Measurements from ENCODE around the gene ASNSD1.
"Not testable (repeated sequence)": the region's sequence is repeated elsewhere in the genome, so short reads cannot be mapped to it uniquely, and the experiment has no call there.

The ASNSD1 gene

DNA sequence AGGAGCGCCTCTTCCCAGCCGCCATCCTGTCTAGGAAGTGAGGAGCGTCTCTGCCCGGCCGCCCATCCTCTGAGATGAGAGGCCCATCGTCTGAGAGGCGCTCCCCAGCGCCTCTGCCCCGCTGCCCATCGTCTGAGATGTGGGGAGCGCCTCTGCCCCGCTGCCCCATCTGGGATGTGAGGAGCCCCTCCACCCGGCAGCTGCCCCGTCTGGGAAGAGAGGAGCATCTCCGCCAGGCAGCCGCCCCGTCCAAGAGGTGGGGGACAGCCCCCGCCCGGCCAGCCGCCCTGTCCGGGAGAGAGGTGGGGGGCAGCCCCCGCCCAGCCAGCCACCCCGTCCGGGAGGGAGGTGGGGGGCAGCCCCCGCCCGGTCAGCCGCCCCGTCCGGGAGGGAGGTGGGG is 7.8 kb upstream of the ASNSD1 start:
- not testable (repeated sequence) for H3K9me3 ChIP-seq (ENCODE audit: control insufficient read depth, low read depth, low read length); H3K4me3 ChIP-seq (ENCODE audit: low read length); H3K27me3 ChIP-seq (ENCODE audit: control insufficient read depth, insufficient read depth, low read length); H3K4me1 ChIP-seq (ENCODE audit: control insufficient read depth, low read depth, low read length); H3K9ac ChIP-seq (ENCODE audit: low read length); H3K36me3 ChIP-seq (ENCODE audit: control insufficient read depth, low read depth, low read length); H3K27ac ChIP-seq (ENCODE audit: low read length)

DNA sequence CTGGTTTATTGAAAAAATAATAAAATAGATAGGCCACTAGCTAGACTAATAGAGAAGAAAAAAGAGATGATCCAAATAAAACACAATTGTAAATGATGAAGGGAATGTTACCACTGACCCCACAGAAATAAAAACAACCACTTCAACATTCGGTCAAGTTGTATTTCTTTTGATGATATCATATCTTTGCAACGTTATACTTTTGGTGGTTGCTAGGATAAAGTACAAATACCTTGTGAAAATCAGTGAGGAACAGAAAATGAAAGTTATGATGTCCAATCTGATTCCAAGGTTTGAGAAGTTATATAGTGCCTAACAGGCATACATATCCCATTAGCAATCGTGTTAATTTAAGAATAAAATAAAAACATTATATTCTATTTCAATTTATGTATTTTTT is 6.6 kb upstream of the ASNSD1 start:
- Histone ChIP-seq H3K4me1 (ENCODE audit: control insufficient read depth, low read depth, low read length) (no peaks in the 10 kb centered on the region), H3K36me3 (ENCODE audit: control insufficient read depth, low read depth, low read length) (no peaks in the 10 kb centered on the region), H3K27me3 (ENCODE audit: control insufficient read depth, insufficient read depth, low read length) (no peaks in the 10 kb centered on the region), H3K4me3 (ENCODE audit: low read length) (no peak overlapping the region), H3K9ac (ENCODE audit: low read length) (no peak overlapping the region), H3K9me3 (ENCODE audit: control insufficient read depth, low read depth, low read length) (peaks cover 3% of the 10 kb centered on the region), H3K27ac (ENCODE audit: low read length) (no peak overlapping the region)

DNA sequence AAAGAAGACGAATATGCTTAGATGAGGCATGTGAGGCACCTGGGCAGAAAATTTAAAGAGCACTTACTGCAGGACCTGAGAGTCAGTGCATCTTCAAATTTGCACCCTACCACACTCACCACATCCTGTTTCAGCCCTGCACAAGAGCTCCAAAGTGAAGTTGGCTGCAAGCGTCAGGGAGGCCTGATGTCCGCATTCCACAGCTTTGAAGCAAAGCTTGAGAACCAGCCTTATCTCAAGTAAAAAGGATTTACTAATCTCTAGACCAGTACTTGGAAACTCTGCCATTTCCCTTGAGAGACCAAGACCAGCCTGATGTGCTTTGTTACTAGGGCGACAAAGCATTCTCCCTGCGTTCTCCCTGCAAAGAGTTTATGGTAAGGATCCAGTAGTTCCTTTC is 3.4 kb upstream of the ASNSD1 start:
- Histone ChIP-seq H3K9ac (ENCODE audit: low read length) (no peak overlapping the region), H3K27me3 (ENCODE audit: control insufficient read depth, insufficient read depth, low read length) (no peaks in the 10 kb centered on the region), H3K9me3 (ENCODE audit: control insufficient read depth, low read depth, low read length) (no peaks in the 10 kb centered on the region), H3K27ac (ENCODE audit: low read length) (no peak overlapping the region), H3K4me3 (ENCODE audit: low read length) (no peak overlapping the region), H3K36me3 (ENCODE audit: control insufficient read depth, low read depth, low read length) (no peaks in the 10 kb centered on the region), H3K4me1 (ENCODE audit: control insufficient read depth, low read depth, low read length) (no peaks in the 10 kb centered on the region)

DNA sequence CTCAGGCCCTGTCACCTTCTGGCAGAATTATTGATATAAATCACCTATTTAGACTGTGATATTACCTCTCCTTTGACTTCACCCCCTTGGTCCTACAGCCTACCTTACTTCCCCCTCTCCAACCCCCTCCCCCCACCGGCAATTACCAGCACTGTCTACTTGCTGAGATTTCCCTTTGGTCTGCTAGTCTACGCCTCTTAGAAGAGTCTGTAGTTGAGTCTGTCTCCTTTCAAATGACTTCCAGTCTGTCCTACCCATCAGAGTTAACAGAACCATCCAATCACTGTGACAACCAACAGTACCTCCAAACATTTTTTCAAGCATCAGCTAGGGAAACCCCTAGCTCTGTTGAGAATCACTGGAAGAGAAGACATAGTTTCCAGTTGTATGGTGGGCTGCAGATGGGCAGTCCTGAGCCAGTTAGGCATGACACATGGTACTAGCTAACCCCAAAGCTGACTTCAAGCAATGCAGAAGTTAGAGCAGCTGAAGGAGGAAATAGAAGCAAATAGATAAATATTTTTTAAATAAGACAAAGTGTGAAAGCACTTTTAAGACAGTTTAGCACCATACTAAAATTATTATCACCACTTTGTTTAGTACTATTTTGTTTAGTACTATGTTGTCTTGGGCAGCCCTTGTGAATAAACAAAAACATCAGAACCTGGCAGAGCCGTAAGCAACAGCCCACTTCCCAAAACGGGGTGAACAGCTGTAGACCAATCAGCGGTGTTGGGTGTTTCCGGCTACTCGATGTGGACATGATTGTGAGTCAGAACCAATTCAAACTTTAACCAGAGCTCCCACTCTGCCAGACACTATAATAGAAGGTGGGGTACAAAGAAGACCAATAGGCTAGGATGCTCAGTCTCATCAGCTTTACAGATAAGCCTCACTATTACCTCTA is 2.7 kb upstream of the ASNSD1 start:
- no peaks in the 10 kb centered on the region for H3K27me3 ChIP-seq (ENCODE audit: control insufficient read depth, insufficient read depth, low read length)
- H3K9me3 ChIP-seq (ENCODE audit: control insufficient read depth, low read depth, low read length): no peaks in the 10 kb centered on the region
- H3K27ac ChIP-seq (ENCODE audit: low read length): no peak overlapping the region
- H3K4me1 ChIP-seq (ENCODE audit: control insufficient read depth, low read depth, low read length): no peaks in the 10 kb centered on the region
- H3K36me3 ChIP-seq (ENCODE audit: control insufficient read depth, low read depth, low read length): no peaks in the 10 kb centered on the region
- no peak overlapping the region for H3K4me3 ChIP-seq (ENCODE audit: low read length)
- no peak overlapping the region for H3K9ac ChIP-seq (ENCODE audit: low read length)

DNA sequence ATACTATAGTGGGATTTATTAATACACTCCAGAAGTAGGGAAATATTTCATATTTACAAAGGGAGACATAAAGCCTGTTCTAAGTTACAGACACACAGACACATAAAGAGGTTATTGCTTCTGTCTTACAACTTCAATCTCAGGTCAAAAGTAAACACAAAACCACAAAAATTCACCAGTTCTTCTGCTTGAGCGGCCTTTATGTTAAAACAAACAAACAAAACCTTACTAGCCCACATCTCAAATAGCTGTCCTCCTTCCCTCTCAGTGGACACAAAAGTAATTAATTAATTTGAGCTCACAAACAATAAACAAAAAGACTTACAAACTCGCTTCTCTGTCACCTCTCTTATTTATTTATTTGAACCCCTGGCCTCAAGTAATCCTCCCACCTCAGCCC is 1.5 kb upstream of the ASNSD1 start:
- no peak overlapping the region for H3K27ac ChIP-seq (ENCODE audit: low read length)
- no peak overlapping the region for H3K4me3 ChIP-seq (ENCODE audit: low read length)
- H3K36me3 ChIP-seq (ENCODE audit: control insufficient read depth, low read depth, low read length): no peaks in the 10 kb centered on the region
- no peaks in the 10 kb centered on the region for H3K4me1 ChIP-seq (ENCODE audit: control insufficient read depth, low read depth, low read length)
- no peaks in the 10 kb centered on the region for H3K27me3 ChIP-seq (ENCODE audit: control insufficient read depth, insufficient read depth, low read length)
- H3K9me3 ChIP-seq (ENCODE audit: control insufficient read depth, low read depth, low read length): no peaks in the 10 kb centered on the region
- no peak overlapping the region for H3K9ac ChIP-seq (ENCODE audit: low read length)

DNA sequence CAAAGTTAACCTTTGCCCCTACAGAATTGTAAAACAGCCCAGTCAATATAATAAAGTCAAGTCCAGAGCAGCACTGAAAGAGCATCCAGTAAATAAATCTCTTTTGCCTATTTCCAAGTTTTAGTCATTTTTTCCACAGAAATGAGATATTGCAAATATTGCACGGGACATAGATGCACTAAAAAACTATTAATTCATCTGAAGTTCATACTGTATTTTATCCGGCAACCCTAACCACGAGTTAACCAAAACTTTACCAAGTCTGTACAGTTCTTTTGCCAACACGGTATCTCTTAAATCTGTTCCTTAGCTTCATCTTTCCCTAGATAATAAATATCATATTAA is 484 bp upstream of the ASNSD1 start:
- Histone ChIP-seq H3K36me3 (ENCODE audit: control insufficient read depth, low read depth, low read length) (no peaks in the 10 kb centered on the region), H3K9ac (ENCODE audit: low read length) (no peak overlapping the region), H3K27me3 (ENCODE audit: control insufficient read depth, insufficient read depth, low read length) (no peaks in the 10 kb centered on the region), H3K4me3 (ENCODE audit: low read length) (no peak overlapping the region), H3K4me1 (ENCODE audit: control insufficient read depth, low read depth, low read length) (no peaks in the 10 kb centered on the region), H3K9me3 (ENCODE audit: control insufficient read depth, low read depth, low read length) (no peaks in the 10 kb centered on the region), H3K27ac (ENCODE audit: low read length) (no peak overlapping the region)

DNA sequence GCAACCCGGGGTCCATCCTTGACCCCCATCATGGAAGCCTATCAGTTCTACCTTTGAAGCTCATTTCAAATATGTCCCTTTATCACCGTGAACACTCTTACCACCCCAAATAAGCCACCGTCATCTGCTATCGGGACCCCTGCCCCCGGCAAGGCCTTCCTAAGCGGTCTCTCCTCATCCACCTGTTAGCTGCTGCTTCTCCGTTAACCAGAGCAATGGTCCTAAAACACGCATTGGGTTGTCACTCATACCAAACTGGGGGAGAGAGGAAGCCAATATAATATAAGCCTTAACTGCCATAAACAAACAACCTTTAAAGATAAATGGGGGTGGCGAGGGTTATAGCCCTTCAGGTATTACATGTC is 680 bp downstream of the ASNSD1 start:
- Histone ChIP-seq H3K36me3 (ENCODE audit: control insufficient read depth, low read depth, low read length) (peaks cover 11% of the 10 kb centered on the region), H3K4me3 (ENCODE audit: low read length) (peak overlapping the region; percentile 88), H3K9me3 (ENCODE audit: control insufficient read depth, low read depth, low read length) (no peaks in the 10 kb centered on the region), H3K27ac (ENCODE audit: low read length) (no peak overlapping the region), H3K27me3 (ENCODE audit: control insufficient read depth, insufficient read depth, low read length) (no peaks in the 10 kb centered on the region), H3K9ac (ENCODE audit: low read length) (peak overlapping the region; percentile 88), H3K4me1 (ENCODE audit: control insufficient read depth, low read depth, low read length) (no peaks in the 10 kb centered on the region)

DNA sequence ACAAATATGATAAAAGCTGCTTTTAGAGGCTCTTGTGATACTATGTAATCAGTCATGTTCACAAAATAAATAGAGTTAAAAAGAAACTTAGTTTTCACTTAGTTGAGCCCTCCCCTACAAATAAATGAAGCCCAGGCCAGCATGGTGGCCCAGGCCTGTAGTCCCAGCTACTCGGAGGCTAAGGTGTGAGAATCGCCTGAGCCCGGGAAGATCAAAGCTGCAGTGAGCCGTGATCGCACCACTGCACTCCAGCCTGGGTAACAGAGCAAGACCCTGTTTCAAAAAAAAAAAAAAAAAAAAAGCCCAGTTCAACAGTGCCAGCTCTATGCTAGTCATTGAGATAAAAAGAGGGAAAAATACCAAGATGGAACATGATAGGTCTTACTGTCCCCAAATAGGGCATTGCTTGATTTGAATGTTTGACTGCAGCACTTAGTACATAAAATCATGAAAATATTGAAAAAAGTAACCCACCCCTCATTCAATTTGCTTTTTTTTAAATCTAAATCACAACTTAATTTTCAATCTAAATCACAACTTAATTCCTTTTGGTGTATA is 1.5 kb downstream of the ASNSD1 start:
- H3K4me1 ChIP-seq (ENCODE audit: control insufficient read depth, low read depth, low read length): no peaks in the 10 kb centered on the region
- H3K4me3 ChIP-seq (ENCODE audit: low read length): peak overlapping the region; percentile 88
- no peaks in the 10 kb centered on the region for H3K9me3 ChIP-seq (ENCODE audit: control insufficient read depth, low read depth, low read length)
- H3K27ac ChIP-seq (ENCODE audit: low read length): no peak overlapping the region
- H3K36me3 ChIP-seq (ENCODE audit: control insufficient read depth, low read depth, low read length): peaks cover 19% of the 10 kb centered on the region
- no peak overlapping the region for H3K9ac ChIP-seq (ENCODE audit: low read length)
- H3K27me3 ChIP-seq (ENCODE audit: control insufficient read depth, insufficient read depth, low read length): no peaks in the 10 kb centered on the region

DNA sequence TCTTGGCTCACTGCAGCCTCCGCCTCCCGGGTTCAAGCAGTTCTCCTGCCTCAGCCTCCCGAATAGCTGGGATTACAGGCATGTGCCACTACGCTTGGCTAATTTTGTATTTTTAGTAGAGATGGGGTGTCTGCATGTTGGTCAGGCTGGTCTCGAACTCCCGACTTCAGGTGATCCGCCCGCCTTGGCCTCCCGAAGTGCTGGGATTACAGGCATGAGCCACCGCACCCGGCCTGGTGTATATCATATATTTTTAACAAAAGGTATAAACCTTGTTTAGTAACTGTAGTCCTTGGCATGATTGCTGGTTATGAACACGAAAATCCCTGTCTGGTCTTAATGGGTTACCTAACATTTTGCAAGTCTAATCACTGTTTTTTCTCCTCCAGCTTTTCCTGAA is 2.1 kb downstream of the ASNSD1 start:
- H3K9ac ChIP-seq (ENCODE audit: low read length); H3K9me3 ChIP-seq (ENCODE audit: control insufficient read depth, low read depth, low read length); H3K4me1 ChIP-seq (ENCODE audit: control insufficient read depth, low read depth, low read length); H3K27me3 ChIP-seq (ENCODE audit: control insufficient read depth, insufficient read depth, low read length); H3K27ac ChIP-seq (ENCODE audit: low read length); H3K4me3 ChIP-seq (ENCODE audit: low read length): not testable (repeated sequence)
- peaks cover 24% of the 10 kb centered on the region for H3K36me3 ChIP-seq (ENCODE audit: control insufficient read depth, low read depth, low read length)

DNA sequence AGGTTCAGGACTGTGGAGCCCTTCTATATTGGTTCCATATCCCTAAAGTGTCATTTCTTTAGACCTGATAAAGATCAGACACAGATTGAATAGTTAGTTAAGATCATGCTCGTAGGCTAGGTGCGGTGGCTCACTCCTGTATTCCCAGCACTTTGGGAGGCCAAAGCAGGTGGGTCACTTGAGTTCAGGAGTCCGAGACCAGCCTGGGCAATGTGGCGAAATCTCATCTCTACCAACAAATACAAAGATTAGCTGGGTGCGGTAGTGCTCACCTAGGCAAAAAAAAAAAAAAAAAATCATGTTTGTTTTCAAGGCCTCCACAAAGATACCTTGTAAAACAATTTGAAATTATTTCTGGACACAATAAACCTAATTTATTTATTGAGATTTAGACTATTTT is 8.7 kb downstream of the ASNSD1 start:
- H3K27ac ChIP-seq (ENCODE audit: low read length): no peak overlapping the region
- H3K4me3 ChIP-seq (ENCODE audit: low read length): no peak overlapping the region
- no peaks in the 10 kb centered on the region for H3K4me1 ChIP-seq (ENCODE audit: control insufficient read depth, low read depth, low read length)
- H3K36me3 ChIP-seq (ENCODE audit: control insufficient read depth, low read depth, low read length): peaks cover 54% of the 10 kb centered on the region
- H3K27me3 ChIP-seq (ENCODE audit: control insufficient read depth, insufficient read depth, low read length): no peaks in the 10 kb centered on the region
- no peaks in the 10 kb centered on the region for H3K9me3 ChIP-seq (ENCODE audit: control insufficient read depth, low read depth, low read length)
- no peak overlapping the region for H3K9ac ChIP-seq (ENCODE audit: low read length)

DNA sequence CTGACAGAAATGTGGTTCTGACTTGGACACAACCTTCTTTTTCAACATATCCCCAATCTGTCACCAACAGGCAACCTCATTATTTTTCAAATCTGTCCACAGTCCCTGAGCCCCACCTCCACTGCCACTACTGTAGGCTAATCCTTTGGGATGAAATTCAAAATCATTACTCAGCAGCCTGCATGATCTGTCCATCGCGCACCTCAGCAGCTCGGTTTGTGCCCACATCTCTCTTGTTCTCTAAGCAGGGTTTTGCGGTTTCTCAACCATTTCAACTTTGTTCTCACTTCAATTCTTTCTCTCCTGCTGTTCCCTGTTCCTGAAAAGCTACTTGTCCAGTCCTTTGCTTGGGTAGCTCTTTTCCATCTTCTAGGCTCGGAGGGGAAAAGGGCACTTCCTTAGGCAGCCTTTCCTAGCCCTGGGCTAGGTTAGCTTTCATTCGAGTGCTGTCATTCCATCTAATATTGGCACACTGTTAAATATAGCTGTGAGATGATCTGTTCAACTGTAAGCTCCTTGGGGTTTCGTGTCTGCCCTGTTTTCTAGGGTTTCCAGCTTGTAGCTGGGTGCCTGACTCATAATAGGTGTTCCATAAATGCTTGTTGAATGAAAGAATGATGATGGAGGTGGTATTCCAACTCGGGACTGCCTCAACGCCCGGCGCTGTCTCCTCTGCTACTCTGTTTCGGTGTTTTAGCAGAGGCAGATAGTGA is 12.6 kb downstream of the ASNSD1 start:
- H3K9me3 ChIP-seq (ENCODE audit: control insufficient read depth, low read depth, low read length): no peaks in the 10 kb centered on the region
- H3K4me3 ChIP-seq (ENCODE audit: low read length): peak overlapping the region; percentile 79
- no peak overlapping the region for H3K27ac ChIP-seq (ENCODE audit: low read length)

More for the DNA sequence above, 12.6 kb downstream of the ASNSD1 start:
- Histone ChIP-seq H3K4me1 (ENCODE audit: control insufficient read depth, low read depth, low read length) (no peaks in the 10 kb centered on the region), H3K27me3 (ENCODE audit: control insufficient read depth, insufficient read depth, low read length) (no peaks in the 10 kb centered on the region), H3K36me3 (ENCODE audit: control insufficient read depth, low read depth, low read length) (peaks cover 24% of the 10 kb centered on the region), H3K9ac (ENCODE audit: low read length) (no peak overlapping the region)
